GM19099 (cell line): Measurements from ENCODE around the gene FBXL4.

Experiments used
- POLR2A ChIP-seq: IDR thresholded peaks from 3 replicates; pipeline ENCODE4 v1.6.1; 2011; ENCODE audit warnings: low read depth; ENCODE audit not compliant: insufficient read length; ENCODE audit errors: extremely low read depth

Gene FBXL4

GRCh38 chr6:98839781-98840361 lies 107.9 kb downstream of the FBXL4 start:
- TF ChIP-seq POLR2A, result no peak

- TF ChIP-seq POLR2A, result no peak
Observed at GRCh38 chr6:98838975-98839374, 108.8 kb downstream of the FBXL4 start.

GRCh38 chr6:98838032-98838431 lies 109.7 kb downstream of the FBXL4 start:
- TF ChIP-seq POLR2A, result no peak

- TF ChIP-seq POLR2A, result no peak
Observed at GRCh38 chr6:98836962-98837944, 110.5 kb downstream of the FBXL4 start.

GRCh38 chr6:98836025-98836961 lies 111.5 kb downstream of the FBXL4 start:
- TF ChIP-seq POLR2A, result no peak

- TF ChIP-seq POLR2A, result no peak
Observed at GRCh38 chr6:98835149-98836024, 112.4 kb downstream of the FBXL4 start.

- TF ChIP-seq POLR2A, result no peak
Observed at GRCh38 chr6:98834060-98835031, 113.4 kb downstream of the FBXL4 start, which contains the start of gene POU3F2. Gene POU3F2 (plus strand): TSS chr6:98834574. CDS start chr6:98834874, 300 bp downstream.

- TF ChIP-seq POLR2A, result no peak
Observed at GRCh38 chr6:98833307-98834059, 114.3 kb downstream of the FBXL4 start.

- TF ChIP-seq POLR2A, result no peak
Observed at GRCh38 chr6:98833057-98833306, 114.8 kb downstream of the FBXL4 start.

GRCh38 chr6:98832284-98833056 lies 115.3 kb downstream of the FBXL4 start:
- no peak for TF ChIP-seq POLR2A

GRCh38 chr6:98831959-98832283 lies 115.8 kb downstream of the FBXL4 start:
- no peak for TF ChIP-seq POLR2A
